ENCODE results near the gene ATG101. TPM values are rescaled to one million over a fixed set of nuclear protein-coding genes. Genes with fewer than 3 reads are reported as not detected.

Gene ATG101
- total RNA-seq, 1 donor from 2014 or later = 22.6 TPM

DNA sequence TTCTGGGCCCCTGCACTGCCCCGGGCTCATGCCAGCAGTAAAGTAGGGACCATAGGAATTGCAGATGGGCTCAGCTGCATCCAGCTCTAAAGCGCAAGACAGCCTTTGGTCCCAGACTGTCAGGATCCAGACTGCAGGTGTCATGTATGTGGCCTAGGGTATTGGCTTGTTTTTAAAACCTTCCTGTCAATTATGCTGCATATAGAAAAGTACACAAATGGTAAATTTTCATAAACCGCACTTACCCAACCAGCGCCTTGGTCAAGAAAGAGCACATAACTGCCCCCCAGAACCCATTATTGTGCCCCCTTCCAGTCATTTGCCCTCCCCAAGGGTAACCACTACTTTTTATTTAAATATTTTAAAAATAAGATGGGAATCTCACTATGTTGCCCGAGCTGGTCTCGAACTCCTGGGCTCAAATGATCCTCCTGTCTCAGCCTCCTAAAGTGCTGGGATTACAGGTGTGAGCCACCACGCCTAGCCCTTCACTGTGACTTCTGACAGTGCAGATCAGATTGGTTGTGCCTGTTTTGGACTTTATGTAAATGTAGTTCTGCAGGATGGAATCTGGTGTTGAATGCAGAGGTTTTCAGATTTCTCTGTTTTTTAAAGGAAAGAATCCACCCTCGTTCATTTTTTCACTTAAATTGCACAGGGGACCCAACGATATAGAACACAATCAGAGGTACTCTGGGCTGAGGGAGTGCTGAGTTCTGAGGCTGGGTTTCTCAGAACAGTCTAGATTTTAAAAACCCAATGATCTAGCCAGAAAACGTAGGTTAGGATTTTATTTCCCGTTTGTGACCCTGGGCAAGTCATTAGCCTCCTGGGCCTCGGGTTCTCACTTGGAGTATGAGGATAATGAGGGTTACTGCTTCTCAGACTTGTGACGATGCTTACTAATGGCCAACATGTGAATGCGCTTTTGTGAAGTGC is 11.9 kb upstream of the ATG101 start:
- no peak for DNase-seq (ENCODE audit: low spot score)

DNA sequence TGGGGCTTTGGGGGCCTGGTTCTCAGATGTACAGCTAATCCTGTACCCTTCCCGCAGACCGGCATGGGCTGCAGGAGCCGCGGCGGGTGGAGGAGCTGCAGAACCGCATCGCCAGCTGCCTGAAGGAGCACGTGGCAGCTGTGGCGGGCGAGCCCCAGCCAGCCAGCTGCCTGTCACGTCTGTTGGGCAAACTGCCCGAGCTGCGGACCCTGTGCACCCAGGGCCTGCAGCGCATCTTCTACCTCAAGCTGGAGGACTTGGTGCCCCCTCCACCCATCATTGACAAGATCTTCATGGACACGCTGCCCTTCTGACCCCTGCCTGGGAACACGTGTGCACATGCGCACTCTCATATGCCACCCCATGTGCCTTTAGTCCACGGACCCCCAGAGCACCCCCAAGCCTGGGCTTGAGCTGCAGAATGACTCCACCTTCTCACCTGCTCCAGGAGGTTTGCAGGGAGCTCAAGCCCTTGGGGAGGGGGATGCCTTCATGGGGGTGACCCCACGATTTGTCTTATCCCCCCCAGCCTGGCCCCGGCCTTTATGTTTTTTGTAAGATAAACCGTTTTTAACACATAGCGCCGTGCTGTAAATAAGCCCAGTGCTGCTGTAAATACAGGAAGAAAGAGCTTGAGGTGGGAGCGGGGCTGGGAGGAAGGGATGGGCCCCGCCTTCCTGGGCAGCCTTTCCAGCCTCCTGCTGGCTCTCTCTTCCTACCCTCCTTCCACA is 11.0 kb upstream of the ATG101 start:
- no peak for DNase-seq (ENCODE audit: low spot score)

DNA sequence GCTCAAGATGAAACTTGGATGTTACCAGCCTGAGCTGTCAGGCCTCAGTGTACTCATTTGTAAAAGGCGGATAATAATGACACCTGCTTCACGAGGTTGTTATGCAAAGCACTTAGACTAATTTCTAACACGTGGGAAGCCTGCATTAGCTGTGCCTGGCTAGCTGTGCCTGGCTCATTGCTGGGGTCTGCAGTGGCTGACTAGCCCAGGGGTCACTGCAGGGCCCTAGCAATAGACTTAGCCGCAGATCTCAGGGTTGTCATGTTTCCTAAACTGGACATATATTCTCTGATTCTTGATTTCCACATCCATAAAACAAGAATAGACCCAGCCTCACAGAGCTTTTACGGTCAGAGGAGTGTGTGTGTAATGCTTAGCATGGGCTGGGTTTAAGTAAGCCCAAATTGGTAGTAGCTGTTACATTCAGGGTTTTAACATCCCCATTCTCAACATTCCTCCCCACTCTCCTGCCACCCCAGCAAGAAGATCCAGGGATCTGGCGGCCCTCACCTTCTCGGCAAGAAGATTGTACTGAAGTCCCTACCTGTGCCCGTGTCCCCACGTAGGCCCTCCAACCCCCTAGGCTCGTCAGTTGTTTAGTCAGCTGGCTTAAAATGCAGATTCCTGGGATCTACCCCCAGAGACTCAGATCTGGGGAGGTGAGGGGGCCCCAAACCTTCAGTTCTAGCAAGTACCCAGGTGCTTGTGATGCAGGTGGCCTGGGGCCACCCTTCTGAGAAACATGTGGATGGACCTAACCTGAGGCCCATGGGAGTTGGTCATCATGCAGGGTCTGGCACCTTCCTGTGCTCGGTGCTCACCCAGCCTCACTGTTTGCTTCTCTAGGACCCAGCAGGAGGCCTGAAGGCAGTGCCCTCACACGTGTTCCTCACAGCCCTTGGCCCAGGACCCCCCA is 9.9 kb upstream of the ATG101 start:
- DNase-seq (ENCODE audit: low spot score) = no peak

DNA sequence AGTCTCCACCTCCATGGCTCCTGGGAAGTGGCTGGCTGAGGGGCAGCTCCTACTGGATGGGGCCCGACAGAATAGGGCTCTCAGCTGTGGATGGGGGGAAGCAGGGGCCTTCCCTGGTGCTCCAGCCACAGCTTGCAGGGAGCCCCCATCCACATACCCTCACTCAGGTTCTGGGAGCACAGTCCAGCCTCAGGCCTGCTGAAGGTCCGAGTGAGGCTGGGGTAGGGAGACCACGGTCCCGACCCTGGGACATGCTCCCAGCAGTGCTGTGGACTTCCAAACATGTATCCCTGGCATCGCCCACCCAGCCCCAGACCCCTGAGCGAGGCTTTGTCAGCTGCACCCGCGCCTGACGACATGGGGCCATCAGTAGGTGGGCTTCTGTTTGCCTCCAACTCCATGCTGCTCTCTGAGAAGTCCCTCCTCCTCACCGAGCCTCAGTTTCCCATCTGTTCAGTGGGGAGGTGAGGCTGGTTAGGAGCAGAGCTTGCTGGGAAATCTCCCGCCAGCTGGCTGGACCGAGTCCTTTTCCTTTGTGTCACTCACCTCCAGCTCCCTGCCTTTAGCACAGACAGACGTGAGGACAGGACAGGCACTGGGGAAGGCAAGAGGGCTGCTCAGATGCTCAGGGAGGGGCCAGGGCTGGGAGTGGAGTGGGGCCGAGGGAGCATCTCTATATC is 9.1 kb upstream of the ATG101 start:
- no peak for DNase-seq (ENCODE audit: low spot score)

DNA sequence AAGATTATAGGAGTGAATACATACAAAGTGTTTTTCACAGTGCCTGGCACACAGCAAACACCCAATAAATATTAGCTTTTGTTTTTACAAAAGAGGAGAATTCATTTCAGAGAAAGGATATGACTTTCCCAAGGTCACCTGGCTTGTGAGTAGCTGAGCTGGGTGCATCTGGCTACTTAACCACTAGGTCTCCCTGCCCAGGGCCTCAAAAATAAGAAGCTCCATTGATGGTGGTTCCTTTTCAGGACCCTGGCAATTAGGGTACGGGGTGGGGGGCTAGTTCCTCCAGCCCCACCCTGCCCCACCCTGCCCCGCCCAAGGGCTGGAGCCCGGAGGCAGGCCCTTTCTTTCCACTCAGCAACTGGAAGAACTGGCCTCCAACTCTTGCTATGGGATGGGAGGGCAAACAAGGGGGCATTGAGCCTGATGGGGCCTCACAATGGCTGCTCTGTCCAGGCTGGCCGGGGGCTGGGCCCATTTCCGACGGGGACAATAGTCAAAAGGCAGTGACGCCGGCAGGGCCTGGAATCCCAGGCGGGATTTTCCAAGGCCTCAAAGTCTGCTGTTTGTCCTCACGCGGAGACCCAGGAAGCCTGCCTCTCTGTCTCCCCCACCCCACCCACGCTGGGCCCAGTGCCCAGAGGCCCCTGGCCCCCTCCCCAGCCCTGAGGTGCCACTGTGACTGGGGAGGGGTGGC is 8.2 kb upstream of the ATG101 start:
- no peak for DNase-seq (ENCODE audit: low spot score)

DNA sequence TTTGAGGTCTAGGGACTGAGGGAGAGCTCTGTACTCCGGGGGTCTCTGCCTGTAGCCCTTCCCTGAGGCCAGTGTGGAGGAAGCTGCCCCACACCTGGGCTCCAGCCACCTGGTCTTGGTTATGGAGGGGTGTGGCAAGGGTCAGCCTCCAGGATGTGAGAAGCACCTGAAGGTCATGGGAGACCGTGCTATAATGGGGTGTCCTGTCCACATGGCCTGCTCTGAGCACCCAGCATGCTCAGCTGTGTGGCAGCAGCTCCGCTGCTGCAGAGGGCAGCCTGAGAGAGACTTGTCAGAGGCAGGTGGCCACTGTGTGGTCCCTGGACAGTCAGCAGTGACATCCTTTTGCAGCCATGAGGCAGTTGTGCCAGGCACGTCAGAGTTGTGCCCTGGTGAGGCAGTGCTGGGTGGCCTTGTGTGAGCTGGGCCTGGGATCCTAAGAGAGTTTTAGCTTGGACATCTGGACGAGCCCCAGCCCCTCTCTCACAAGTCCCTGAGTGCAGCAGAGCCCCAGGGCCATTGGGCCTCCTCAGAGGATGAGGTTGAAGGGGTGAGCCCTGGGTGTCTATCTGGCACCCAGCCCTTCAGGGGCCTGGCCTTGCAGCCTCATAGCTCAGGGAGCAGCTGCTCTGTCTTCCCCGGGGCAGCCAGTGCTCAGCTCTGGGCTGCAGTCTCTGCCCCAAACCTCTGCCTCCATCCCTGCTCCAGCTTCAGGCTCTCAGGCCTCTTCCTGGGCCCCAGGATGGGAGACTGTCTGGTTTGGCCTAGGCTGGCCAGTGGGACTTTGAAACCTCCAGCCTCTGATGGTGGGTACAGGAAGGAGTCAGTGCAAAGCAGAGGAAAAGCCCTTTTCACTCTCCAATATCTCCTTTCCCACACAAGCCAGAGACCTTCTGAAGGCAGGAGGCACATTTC is 7.4 kb upstream of the ATG101 start:
- DNase-seq (ENCODE audit: low spot score) = no peak

DNA sequence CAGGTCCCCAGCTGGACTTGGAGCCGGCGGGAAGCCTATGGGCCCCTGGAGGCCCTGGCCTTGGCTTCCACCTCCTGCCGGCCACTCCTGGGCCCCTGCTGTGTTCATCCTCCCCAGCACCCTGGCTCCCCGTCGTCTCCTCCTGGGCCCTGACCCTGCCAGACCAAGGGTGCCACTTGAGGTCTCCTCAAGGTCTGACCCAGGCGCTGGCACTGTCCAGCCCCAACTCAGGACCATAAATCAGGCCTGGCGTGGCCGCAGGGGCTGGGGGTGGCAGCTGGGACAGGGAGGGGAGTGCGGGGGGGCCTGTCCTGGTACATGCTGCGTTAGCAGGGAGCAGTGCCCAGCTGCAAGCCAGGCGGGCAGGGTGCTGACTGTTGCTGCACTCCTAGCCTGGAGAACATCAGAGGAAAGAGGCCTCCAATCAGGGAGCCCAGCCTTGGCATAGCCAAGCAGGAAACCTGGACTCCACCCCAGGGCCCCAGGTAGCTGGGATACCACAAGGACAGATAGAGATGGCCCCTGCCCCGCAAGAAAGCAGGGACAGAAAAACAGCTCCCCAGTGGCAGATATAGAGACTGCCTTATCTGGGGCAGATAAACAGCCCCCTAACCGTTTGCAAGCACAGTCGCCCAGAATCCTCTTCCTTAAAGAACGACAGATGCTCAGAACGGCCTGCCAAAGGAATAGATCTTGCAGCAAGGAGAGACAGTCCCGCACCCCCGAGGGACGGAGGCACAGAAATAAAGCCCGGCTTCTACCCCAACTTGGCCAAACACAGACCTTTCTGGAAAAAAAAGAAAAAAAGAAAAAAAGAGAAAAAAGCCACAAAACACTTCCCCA is 6.5 kb upstream of the ATG101 start:
- no peak for DNase-seq (ENCODE audit: low spot score)

DNA sequence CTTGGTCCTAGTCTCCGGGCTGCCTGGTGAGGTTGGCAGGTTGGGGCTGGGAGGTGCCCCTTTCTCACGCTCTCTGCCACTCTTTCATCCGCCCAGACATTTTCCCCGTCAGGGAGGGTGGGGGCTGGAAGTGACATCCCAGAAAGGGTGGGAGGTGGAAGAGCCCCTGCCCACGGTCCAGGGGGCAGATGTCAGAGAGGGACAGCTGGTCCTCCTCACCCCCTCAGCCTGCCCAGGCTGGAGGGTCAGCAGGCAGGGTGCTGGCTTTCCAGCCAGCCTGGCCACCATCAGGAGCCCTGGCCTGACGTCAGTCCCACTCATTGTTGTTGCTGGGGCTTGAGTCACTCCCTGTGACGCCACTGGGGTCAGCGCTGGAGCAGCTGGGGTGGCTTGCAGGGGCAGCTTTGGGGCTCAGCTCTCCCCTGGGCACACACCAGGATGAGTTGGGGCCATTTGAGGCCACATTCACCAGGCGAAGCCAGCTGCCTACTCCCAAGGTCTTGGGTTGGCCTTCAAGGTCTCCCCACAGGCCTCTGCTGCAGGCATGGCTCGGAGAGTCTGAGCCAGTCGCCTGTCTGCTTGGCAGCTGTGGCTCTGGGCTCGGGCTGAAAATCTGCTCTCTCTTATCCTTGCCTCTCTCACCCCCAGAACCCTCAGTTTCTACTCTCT is 5.7 kb upstream of the ATG101 start:
- no peak for DNase-seq (ENCODE audit: low spot score)

DNA sequence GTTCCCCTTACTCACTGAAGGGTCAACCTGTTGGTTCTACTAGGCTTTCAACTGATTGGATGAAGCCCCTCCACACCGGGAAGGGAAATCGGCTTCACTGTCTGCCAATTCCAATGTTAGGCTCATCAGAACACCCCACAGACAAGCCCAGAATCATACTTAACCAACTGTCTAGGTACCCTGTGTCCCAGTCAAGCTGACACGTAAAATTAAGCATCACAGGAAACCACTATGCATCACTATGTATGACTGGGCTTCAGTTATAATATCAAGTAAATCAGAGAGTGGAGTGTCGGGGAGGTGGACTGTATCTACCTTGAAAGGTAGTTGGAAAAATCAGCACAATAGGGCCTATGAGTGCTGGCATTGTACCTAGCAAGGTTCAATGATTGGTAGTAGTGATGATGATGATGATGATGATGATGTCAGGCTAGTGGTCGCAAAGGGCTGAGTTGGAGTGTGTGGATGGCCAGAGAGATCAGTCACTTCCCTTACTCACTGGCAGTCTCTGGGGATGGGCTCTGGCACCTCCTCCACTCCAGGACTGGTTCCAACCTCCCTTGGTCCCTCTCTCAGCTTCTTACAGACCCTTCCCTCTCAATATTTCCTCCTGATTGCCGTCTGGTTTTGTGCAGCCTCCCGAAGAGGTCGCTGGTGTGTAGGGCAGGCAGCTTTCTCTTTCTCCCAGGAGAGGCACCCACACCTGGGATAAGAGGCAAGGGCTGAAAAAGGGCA is 3.3 kb upstream of the ATG101 start:
- DNase-seq (ENCODE audit: low spot score) = no peak

DNA sequence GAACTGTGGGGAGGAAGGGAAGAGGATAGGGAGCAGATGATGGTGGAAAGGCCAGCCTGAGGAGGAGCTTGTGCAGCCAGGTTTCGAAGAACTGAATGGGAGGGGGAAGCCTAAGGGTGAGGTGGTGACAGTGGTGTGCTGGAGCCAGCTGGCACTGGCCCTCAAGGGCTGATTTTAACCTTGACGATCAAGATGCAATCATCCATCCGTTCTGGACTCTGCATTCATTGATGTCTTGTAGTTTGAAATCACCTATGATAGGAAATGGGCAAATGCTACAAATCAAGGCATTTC is 2.8 kb upstream of the ATG101 start:
- no peak for DNase-seq (ENCODE audit: low spot score)

DNA sequence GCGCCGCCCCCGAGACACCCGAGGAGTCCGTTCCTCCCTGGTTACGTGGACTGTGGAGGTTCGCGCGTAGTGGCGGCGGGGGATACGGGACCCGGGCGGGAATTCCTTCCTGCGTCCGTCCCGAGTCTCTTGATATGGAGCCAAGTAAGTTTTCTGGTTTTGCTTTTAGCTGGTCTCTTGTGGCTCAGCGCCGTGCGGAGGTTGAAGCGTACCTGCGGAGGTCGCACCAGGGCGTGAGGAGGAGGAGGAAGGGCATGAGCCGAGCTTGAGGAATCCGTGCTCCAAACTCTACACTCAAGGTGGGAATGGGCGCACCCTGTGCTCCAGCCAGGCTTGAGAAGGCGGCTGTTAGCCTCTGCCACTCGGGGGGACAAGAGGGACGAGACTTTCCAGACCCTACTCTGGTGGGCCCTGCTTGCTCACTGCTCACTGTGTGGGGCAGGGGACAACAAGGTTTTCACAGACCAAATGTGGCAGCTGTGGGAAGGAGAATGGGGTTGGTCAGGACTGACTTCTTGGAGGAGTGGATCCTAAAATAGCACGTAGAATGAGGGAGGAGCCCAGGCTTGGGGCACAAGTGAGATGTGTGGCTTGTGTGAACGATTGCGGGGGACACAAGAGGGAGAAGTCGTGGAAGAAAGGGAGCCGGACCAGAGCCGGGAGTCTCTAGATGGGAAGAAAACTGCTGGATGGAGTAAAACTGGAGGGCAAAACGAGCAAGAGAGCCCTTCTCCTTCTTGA is 577 bp downstream of the ATG101 start:
- DNase-seq (ENCODE audit: low spot score) = no peak

DNA sequence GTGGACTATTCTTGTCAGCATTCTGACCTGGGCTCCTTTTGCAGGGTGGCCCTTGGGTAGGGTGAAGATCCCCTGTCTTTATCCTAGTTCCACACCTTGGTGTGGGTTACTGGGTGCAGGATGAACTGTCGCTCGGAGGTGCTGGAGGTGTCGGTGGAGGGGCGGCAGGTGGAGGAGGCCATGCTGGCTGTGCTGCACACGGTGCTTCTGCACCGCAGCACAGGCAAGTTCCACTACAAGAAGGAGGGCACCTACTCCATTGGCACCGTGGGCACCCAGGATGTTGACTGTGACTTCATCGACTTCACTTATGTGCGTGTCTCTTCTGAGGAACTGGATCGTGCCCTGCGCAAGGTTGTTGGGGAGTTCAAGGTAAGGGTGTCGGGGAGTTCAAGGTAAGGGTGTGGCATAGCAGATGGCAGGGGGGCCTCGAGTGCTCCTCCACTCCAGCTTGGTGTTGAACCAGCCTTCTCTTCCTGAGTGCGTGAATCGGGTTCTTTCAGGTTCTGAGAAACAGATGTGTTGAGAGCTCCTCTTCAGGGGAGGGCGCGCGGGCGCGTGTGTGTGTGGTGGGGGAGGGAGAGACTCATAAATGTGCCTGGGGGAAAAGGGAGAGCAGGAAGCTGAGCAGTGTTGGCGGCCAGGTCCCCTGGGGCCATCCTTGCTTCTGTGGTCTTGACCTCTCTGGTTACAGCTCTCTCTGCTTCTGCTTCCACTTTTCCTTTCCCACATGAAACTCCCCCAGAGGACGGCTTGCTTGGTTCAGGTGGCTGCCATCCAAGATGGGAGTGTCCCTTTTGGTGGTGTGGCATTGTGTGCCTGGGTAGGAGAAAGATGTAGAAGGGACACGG is 4.0 kb downstream of the ATG101 start:
- no peak for DNase-seq (ENCODE audit: low spot score)

DNA sequence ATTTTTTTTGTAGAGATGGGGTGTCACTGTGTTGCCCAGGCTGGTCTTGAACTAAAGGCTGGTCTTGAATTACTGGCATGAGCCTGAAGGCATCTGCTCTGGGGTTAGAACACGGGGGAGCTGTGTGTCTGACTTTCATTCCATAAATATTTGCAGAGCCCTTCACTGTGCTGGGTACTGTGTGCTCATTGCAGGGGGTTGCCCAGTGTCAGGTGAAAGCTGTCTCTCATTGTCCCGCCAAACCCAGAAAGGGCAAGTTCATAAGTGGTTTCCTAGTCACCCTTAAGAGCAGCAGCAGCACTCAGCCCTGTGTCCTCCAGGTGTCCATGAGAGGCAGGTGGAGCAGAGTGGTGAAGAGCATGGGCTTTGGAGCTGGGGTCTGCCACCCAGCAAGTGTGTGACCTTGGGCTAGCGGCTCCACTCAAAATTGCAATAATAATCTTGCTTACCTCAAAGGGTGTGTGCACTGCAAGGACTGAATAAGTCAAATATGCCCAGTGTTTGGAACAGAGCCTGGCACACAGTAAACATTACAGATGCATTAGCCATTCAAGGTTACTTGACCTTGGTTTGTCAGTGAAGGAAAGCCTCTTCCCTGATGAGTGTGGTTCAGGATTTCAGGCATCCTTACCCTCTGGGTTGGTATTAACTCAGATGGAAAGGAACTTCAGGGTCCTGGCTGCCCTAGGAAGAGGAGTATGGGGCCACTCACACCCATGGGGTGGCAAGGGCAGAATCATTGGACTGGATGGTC is 5.4 kb downstream of the ATG101 start:
- DNase-seq (ENCODE audit: low spot score) = no peak

DNA sequence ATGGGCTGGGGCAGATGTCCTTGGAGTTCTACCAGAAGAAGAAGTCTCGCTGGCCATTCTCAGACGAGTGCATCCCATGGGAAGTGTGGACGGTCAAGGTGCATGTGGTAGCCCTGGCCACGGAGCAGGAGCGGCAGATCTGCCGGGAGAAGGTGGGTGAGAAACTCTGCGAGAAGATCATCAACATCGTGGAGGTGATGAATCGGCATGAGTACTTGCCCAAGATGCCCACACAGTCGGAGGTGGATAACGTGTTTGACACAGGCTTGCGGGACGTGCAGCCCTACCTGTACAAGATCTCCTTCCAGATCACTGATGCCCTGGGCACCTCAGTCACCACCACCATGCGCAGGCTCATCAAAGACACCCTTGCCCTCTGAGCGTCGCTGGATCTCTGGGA is 7.0 kb downstream of the ATG101 start:
- no peak for DNase-seq (ENCODE audit: low spot score)

DNA sequence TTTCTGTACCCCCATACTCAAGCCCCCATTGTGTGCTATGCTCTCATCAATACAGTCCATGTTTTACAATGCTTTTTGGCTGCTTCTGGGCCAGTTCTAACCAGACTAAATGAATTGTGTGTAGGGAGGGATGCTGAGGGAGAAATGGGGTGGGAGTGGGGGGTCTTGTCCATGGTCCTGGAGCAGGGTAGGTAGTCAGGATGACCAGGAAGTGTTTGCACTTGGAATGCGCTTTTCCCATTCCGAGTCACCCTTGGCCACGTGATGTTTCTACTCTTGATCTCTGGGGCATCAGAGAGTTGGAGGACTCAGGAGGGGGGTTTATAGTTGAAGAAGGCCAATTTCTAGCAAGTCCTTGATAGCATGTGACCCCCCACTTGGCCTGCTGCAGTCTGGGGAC is 8.5 kb downstream of the ATG101 start:
- DNase-seq (ENCODE audit: low spot score) = no peak

Measured in umbilical cord (tissue), 2 donors.